Smooth muscle cell (in vitro differentiated cells): ENCODE measurements around the gene ESYT2. TPM values are rescaled to one million over a fixed set of nuclear protein-coding genes. Genes with fewer than 3 reads are reported as not detected.

ENCODE experiments used
- DNase-seq: peaks from one replicate; lab custom pipeline; 2025; ENCODE audit not compliant: unreplicated experiment; lab: John Stamatoyannopoulos, UW
- H2AFZ ChIP-seq: fragments of 200-600 bp; sonication (generic); 2 replicates; pipeline ENCODE4 v1.6.0; 2016; ENCODE audit warnings: antibody characterized with exemption, low read depth, mild to moderate bottlenecking
- H3F3A ChIP-seq: fragments of 200-600 bp; sonication (generic); 2 replicates; pipeline ENCODE4 v1.6.0; 2017; ENCODE audit warnings: antibody characterized with exemption, low read depth
- H3K27ac ChIP-seq: fragments of 200-600 bp; sonication (generic); 2 replicates; pipeline ENCODE4 v1.5.1; 2016; ENCODE audit warnings: low read depth, mild to moderate bottlenecking
- H3K27me3 ChIP-seq: fragments of 200-600 bp; sonication (generic); 2 replicates; pipeline ENCODE4 v1.6.1; 2016; ENCODE audit warnings: low read depth, mild to moderate bottlenecking
- H3K36me3 ChIP-seq: fragments of 200-600 bp; sonication (generic); 2 replicates; pipeline ENCODE4 v1.5.1; 2016; ENCODE audit warnings: low read depth
- H3K4me1 ChIP-seq: fragments of 200-600 bp; sonication (generic); 2 replicates; pipeline ENCODE4 v1.5.1; 2016; ENCODE audit warnings: low read depth
- H3K4me2 ChIP-seq: fragments of 200-600 bp; sonication (generic); 2 replicates; pipeline ENCODE4 v1.6.0; 2016; ENCODE audit warnings: mild to moderate bottlenecking
- H3K4me3 ChIP-seq: fragments of 200-600 bp; sonication (generic); 2 replicates; pipeline ENCODE4 v1.5.1; 2016; ENCODE audit warnings: mild to moderate bottlenecking
- H3K79me2 ChIP-seq: fragments of 200-600 bp; sonication (generic); 2 replicates; pipeline ENCODE4 v1.6.0; 2016; ENCODE audit warnings: low read depth, mild to moderate bottlenecking
- H3K9ac ChIP-seq: fragments of 200-600 bp; sonication (generic); 2 replicates; pipeline ENCODE4 v1.6.0; 2016; ENCODE audit warnings: low read depth
- H3K9me3 ChIP-seq: fragments of 200-600 bp; sonication (generic); replicated peaks from 2 replicates; pipeline ENCODE4 v1.5.1; 2016; ENCODE audit warnings: low read depth
- H4K20me1 ChIP-seq: fragments of 200-600 bp; sonication (generic); 2 replicates; pipeline ENCODE4 v1.6.0; 2016; ENCODE audit warnings: low read depth
- CTCF ChIP-seq: fragments of 200-600 bp; sonication (generic); IDR thresholded peaks from 2 replicates; pipeline ENCODE4 v1.5.1; 2017; ENCODE audit warnings: borderline replicate concordance, mild to moderate bottlenecking, antibody characterized with exemption; ENCODE audit not compliant: insufficient read depth, poor library complexity, severe bottlenecking
- WGBS: methylation state at CpG from one replicate; pipeline ENCODE4 v1.1.7; 2016; ENCODE audit warnings: low lambda C conversion rate; 5-methylcytosine and 5-hydroxymethylcytosine counted together
- polyA plus RNA-seq: library from polyadenylated mRNA; unstranded; fragments of >200 nt; fragmentation: Nextera tagmentation; extraction: Ambion mirVana; gene quantifications from 2 replicates; pipeline ENCODE4 v1.2.1, GENCODE V29; 2016
- total RNA-seq: library from RNA; depleted of rRNA; stranded (reverse); fragments of >200 nt; gene quantifications from 2 replicates; pipeline ENCODE4 v1.2.3, GENCODE V29; 2014

The ESYT2 gene
- total and polyA plus RNA-seq, 2 experiments from 2014 or later: 27.9 to 69.4 TPM

- TF ChIP-seq CTCF: no peak
- Histone ChIP-seq H2AFZ (no peak overlapping the region), H3K4me2 (no peak overlapping the region), H3K4me1 (no peaks in the 10 kb centered on the region), H3K79me2 (no peaks in the 10 kb centered on the region), H3K27ac (peak overlapping the region; percentile 28), H3K9me3 (no peaks in the 10 kb centered on the region), H3K9ac (no peak overlapping the region), H3K36me3 (no peaks in the 10 kb centered on the region), H3K4me3 (no peak overlapping the region), H3K27me3 (no peaks in the 10 kb centered on the region), H3F3A (peaks cover 7% of the 10 kb centered on the region), H4K20me1 (peaks cover 7% of the 10 kb centered on the region)
- no peak for DNase-seq
- WGBS: 85% methylated on average over 20 of the region's 20 CpGs
Observed at GRCh38 chr7:158782761-158783401, 46.4 kb downstream of the ESYT2 start.

DNA sequence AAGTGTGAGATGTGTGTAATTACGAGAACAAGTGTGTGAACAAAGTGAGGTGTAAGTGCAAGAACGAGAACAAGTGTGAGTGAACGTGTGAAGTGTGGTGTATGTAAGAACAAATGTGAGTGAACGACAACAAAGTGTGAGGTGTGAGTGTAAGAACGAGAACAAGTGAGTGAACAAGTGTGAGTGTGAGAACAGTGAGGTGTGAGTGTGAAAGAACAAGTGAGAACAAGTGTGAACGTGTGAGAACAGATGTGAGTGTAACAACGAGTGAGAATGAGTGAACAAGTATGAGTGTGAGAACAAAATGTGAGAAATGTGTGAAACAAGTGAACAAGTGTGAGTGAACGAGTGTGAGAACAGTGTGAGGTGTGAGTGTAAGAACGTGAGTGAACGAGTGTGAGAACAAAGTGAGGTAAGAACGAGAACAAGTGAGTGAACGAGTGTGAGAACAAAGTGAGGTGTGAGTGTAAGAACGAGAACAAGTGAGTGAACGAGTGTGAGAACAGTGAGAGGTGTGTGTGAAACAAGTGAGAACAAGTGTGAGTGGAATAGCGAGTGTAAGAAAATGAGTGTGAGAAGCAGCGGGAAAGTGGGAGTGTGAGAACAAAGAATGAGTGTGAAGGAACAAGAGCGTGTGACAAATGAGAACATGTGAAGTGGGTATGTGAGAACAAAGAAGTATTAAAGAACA is 47.2 kb downstream of the ESYT2 start:
- no peak for DNase-seq
- H3F3A ChIP-seq: peaks cover 7% of the 10 kb centered on the region
- no peak overlapping the region for H3K4me2 ChIP-seq
- no peaks in the 10 kb centered on the region for H3K79me2 ChIP-seq
- no peaks in the 10 kb centered on the region for H3K4me1 ChIP-seq
- no peak overlapping the region for H3K27ac ChIP-seq
- H4K20me1 ChIP-seq: peaks cover 7% of the 10 kb centered on the region
- WGBS: 86% methylated on average over 17 of the region's 17 CpGs
- no peak overlapping the region for H2AFZ ChIP-seq
- TF ChIP-seq CTCF: no peak
- H3K9ac ChIP-seq: no peak overlapping the region
- no peaks in the 10 kb centered on the region for H3K27me3 ChIP-seq
- H3K36me3 ChIP-seq: no peaks in the 10 kb centered on the region
- H3K9me3 ChIP-seq: no peaks in the 10 kb centered on the region
- no peak overlapping the region for H3K4me3 ChIP-seq

DNA sequence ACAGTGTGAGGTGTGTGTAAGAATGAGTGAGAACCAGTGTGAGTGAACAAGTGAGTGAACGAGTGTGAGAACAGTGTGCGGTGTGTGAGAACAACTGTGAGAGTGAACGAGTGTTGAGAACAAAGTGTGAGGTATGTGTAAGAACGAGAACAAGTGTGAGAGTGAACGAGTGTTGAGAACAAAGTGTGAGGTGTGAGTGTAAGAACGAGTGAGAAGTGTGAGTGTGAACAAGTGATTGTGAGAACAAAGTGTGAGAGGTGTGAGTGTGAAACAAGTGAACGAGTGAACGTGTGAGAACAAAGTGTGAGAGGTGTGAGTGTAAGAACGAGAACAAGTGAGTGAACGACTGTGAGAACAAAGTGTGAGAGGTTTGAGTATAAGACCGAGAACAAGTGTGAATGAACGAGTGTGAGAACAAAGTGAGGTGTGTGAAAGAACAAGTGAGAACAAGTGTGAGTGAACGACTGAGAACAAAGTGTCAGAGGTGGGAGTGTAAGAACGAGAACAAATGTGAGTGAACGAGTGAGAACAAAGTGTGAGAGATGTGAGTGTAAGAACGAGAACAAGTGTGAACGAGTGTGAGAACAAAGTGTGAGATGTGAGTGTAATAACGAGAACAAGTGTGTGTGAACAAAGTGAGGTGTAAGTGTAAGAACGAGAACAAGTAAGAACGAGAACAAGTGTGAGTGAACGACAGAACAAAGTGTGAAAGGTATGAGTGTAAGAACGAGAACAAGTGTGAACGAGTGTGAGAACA is 47.9 kb downstream of the ESYT2 start:
- no peaks in the 10 kb centered on the region for H3K9me3 ChIP-seq
- no peaks in the 10 kb centered on the region for H3K36me3 ChIP-seq
- H2AFZ ChIP-seq: no peak overlapping the region
- TF ChIP-seq CTCF: no peak
- H3K27ac ChIP-seq: no peak overlapping the region
- peaks cover 7% of the 10 kb centered on the region for H4K20me1 ChIP-seq
- H3K4me1 ChIP-seq: no peaks in the 10 kb centered on the region
- H3F3A ChIP-seq: peaks cover 7% of the 10 kb centered on the region
- DNase-seq: no peak
- 97% methylated on average over 23 of the region's 23 CpGs for WGBS
- no peak overlapping the region for H3K9ac ChIP-seq
- H3K79me2 ChIP-seq: no peaks in the 10 kb centered on the region
- H3K27me3 ChIP-seq: no peaks in the 10 kb centered on the region
- H3K4me2 ChIP-seq: no peak overlapping the region
- H3K4me3 ChIP-seq: no peak overlapping the region
